Epithelial cell of esophagus (primary cell): ENCODE results near the gene KIR2DL3.
"Not testable (repeated sequence)": the region's sequence is repeated elsewhere in the genome, so short reads cannot be mapped to it uniquely, and the experiment has no call there.

ENCODE experiments used
- DNase-seq: peaks from one replicate; pipeline ENCODE4 v3.0.0; 2010; ENCODE audit warnings: low read depth
- H3K4me3 ChIP-seq: 2 replicates; pipeline ENCODE4 v1.5.1; 2011; ENCODE audit warnings: mild to moderate bottlenecking, low read length, control low read depth

KIR2DL3 gene

DNA sequence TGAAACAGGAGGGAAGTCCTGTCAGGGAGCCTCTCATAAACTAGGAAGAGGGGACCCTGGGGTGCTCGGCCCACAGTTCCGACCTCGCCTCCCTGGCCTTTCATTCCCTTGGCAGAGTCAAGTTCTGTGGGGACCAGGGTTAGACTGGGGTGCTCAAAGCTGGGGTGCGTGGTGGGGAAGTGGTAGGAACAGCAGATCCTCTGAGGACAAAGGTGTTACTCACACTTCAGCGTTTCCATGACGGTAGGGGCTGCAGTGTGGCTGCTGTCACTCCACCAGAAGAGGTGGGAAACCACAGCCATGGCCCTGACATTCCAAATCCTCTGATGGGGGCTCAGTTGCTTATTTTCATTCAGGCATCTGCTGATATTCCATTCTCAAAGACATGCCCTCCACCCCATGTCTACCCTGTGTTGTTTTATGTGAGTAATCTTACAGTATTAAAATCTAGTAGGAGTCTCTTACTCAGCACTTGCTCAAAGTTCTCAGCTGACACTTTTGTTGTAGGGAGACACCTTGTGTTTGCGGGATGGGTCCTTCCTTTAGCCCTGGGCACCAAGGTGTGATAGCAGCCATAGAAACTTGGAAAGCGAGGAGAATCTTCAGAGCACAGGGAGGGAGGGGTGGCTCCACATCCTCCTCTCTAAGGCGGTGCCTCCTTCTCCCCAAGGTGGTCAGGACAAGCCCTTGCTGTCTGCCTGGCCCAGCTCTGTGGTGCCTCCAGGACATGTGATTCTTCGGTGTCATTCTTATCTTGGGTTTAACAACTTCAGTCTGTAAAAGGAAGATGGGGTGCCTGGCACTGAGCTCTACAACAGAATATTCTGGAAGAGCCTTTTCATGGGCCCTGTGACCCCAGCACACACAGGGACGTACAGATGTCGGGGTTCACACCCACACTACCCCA lies 18.1 kb downstream of the KIR2DL3 start:
- DNase-seq, H3K4me3 ChIP-seq: not testable (repeated sequence)

DNA sequence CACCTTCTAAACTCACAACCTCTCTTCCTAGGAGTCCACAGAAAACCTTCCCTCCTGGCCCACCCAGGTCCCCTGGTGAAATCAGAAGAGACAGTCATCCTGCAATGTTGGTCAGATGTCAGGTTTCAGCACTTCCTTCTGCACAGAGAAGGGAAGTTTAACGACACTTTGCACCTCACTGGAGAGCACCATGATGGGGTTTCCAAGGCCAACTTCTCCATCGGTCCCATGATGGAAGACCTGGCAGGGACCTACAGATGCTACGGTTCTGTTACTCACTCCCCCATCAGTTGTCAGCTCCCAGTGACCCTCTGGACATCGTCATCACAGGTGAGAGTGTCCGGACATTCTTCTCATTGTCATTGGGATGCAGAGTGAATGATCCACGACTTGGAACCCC lies 20.3 kb downstream of the KIR2DL3 start:
- not testable (repeated sequence) for DNase-seq, H3K4me3 ChIP-seq

DNA sequence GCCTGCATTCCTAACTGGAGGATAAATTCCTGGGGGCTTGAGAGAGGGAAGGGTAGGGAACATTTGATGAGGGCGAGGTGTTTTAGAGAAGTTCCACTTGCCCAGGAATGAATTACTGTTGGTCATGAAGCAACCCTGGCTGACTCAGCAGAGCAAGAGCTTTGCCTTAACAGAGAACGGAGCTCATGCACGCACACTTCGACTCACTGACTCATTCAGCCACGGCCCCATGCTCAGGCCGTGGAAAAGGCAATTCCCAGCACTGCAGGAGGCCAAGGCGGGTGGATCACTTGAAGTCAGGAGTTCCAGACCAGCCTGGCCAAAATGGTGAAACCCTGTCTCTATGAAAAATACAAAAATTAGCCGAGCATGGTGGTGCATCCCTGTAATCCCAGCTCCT lies 25.9 kb downstream of the KIR2DL3 start:
- not testable (repeated sequence) for H3K4me3 ChIP-seq
- peak; percentile 0 for DNase-seq

DNA sequence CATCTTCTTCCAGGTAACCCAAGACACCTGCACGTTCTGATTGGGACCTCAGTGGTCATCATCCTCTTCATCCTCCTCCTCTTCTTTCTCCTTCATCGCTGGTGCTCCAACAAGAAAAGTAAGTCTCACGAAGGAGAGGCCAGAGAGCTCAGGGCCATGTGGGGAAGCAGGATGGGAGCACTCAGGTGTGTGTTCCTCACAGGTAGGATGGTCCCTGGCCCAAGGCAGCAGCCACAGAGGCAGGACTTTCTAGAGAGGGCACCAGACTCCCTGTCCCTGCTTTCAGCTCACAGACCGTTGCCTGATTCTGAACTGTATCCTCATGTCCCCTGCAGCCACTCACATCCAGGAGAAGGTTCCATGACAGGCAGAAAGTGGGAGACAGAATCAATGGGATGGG lies 28.2 kb downstream of the KIR2DL3 start:
- H3K4me3 ChIP-seq, result not testable (repeated sequence)

DNA sequence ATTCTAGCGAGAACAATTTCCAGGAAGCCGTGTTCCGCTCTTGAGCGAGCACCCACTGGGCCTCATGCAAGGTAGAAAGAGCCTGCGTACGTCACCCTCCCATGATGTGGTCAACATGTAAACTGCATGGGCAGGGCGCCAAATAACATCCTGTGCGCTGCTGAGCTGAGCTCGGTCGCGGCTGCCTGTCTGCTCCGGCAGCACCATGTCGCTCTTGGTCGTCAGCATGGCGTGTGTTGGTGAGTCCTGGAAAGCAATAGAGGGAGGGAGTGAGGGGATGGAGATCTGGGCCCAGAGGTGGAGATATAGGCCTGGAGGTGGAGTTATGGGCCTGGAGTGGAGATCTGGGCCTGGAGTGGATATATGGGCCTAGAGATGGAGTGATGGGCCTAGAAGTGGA lies 31.3 kb downstream of the KIR2DL3 start, which contains the start of gene KIR2DL1:
TSS of gene KIR2DL1 (plus strand) at position 148 of the 400 bp plus-strand sequence. CDS start at position 206, 58 bp downstream.
- not testable (repeated sequence) for DNase-seq, H3K4me3 ChIP-seq

More for the DNA sequence above, 28.2 kb downstream of the KIR2DL3 start:
- not testable (repeated sequence) for DNase-seq

DNA sequence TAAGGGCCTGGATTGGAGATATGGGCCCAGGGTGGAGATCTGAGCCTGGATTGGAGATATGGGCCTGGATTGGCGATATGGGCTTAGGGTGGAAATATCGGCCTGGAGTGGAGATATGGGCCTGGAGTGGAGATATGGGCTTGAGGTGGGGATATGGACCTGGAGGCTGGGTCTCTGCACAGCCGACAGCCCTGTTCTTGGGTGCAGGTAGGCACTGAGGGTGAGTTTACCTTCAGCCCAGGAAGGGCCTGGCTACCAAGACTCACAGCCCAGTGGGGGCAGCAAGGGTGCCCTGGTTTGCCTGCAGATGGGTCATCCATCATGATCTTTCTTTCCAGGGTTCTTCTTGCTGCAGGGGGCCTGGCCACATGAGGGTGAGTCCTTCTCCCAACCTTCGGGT lies 32.2 kb downstream of the KIR2DL3 start:
- not testable (repeated sequence) for DNase-seq

DNA sequence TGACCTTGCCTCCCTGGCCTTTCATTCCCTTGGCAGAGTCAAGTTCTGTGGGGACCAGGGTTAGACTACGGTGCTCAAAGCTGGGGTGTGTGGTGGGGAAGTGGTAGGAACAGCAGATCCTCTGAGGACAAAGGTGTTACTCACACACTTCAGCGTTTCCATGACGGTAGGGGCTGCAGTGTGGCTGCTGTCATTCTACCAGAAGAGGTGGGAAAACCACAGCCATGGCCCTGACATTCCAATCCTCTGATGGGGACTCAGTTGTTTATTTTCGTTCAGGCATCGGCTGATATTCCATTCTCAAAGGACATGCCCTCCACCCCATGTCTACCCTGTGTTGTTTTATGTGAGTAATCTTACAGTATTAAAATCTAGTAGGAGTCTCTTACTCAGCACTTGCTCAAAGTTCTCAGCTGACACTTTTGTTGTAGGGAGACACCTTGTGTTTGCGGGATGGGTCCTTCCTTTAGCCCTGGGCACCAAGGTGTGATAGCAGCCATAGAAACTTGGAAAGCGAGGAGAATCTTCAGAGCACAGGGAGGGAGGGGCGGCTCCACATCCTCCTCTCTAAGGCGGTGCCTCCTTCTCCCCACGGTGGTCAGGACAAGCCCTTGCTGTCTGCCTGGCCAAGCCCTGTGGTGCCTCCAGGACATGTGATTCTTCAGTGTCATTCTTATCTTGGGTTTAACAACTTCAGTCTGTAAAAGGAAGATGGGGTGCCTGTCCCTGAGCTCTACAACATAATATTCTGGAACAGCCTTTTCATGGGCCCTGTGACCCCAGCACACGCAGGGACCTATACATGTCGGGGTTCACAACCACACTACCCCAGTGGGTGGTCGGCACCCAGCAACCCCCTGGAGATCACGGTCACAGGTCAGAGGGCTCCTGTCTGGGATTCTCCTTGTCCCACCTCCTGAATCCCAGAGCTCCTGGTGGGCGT lies 33.0 kb downstream of the KIR2DL3 start:
- H3K4me3 ChIP-seq, DNase-seq: not testable (repeated sequence)

More for the DNA sequence above, 32.2 kb downstream of the KIR2DL3 start:
- not testable (repeated sequence) for H3K4me3 ChIP-seq

DNA sequence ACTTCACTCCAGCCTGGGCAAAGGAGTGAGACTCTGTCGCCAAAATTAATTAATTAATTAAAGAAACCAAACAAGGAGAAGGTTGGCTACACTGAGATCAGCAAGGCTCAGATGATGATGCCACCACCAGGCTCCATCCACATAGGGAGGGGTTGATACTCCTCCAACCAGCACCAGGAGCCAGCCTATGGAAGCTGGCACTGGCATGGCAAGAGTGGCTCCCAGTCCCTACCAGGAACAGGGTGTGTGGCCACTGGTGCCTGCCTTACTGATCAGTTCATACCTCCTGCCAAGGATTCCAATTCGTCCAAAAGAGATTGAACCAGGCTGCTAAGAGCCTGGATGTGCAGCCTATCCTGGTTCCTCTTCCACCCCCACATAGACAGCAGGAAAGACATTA lies 34.4 kb downstream of the KIR2DL3 start:
- not testable (repeated sequence) for H3K4me3 ChIP-seq

DNA sequence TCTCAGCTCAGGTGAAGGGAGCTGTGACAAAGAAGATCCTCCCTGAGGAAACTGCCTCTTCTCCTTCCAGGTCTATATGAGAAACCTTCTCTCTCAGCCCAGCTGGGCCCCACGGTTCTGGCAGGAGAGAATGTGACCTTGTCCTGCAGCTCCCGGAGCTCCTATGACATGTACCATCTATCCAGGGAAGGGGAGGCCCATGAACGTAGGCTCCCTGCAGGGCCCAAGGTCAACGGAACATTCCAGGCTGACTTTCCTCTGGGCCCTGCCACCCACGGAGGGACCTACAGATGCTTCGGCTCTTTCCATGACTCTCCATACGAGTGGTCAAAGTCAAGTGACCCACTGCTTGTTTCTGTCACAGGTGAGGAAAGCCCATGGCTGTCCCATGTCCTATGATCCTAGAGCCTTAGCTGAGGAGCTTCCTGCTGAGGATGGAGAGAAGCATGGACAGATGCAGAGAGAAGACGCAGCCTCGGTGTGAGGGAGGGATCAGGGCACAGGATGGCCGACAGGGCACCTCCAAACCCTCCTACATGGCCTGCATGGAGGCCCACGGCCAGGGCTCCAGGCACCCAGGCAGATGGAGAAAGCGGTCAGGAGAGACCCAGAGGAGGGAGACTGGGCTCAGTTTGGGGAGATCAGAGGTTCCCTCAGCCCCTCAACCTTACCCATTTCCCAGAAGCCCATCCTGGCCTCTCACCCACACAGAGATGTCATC lies 36.9 kb downstream of the KIR2DL3 start:
- H3K4me3 ChIP-seq, DNase-seq: not testable (repeated sequence)

More for the DNA sequence above, 34.4 kb downstream of the KIR2DL3 start:
- DNase-seq, result not testable (repeated sequence)

DNA sequence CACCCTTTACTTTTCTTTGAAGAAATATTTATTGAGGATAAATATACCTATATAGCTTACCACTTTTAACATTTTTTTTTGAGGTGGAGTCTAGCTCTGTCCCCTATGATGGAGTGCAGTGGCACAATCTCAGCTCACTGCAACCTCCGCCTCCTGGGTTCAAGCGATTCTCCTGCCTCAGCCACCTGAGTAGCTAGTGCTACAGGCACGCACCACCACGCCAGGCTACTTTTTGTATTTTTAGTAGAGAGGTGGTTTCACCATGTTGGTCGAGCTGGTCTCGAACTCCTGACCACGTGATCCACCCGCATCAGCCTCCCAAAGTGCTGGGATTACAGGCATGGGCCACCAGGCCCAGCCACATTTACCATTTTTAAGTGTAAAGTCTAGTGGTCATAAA lies 37.5 kb downstream of the KIR2DL3 start:
- not testable (repeated sequence) for DNase-seq, H3K4me3 ChIP-seq

DNA sequence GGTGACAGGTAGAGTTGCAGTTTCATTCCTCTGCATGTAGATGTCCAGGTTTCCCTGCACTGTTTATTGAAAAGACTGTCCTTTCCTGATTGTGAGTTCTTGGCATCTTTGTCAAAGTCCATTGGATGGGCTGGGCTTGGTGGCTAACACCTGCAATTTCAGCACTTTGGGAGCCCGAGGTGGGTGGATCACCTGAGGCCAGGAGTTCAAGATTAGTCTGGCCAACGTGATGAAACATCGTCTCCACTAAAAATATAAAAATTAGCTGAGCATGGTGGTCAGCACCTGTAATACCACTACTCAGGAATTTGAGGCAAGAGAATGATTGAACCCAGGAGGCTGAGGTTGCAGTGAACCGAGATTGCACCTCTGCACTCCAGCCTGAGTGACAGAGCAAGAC lies 39.5 kb downstream of the KIR2DL3 start:
- H3K4me3 ChIP-seq, DNase-seq: not testable (repeated sequence)

DNA sequence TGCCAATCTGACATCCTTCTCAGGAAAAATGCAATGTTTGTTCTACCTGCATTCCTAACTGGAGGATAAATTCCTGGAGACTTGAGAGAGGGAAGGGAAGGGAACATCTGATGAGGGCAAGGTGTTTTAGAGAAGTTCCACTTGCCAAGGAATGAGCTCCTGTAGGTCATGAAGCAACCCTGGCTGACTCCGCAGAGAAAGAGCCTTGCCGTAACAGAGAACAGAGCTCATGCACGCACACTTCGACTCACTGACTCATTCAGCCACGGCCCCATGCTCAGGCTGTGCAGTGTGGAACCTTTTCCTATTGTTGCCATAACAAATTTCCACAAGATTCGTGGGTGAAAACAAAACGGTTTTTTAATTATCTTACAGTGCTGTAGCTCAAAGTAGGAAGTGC lies 40.6 kb downstream of the KIR2DL3 start:
- not testable (repeated sequence) for DNase-seq

DNA sequence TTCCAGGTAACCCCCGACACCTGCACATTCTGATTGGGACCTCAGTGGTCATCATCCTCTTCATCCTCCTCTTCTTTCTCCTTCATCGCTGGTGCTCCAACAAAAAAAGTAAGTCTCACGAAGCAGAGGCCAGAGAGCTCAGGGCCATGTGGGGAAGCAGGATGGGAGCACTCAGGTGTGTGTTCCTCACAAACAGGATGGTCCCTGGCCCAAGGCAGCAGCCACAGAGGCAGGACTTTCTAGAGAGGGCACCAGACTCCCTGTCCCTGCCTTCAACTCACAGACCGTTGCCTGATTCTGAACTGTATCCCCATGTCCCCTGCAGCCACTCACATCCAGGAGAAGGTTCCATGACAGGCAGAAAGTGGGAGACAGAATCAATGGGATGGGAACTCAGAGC lies 44.6 kb downstream of the KIR2DL3 start:
- not testable (repeated sequence) for H3K4me3 ChIP-seq, DNase-seq

More for the DNA sequence above, 40.6 kb downstream of the KIR2DL3 start:
- H3K4me3 ChIP-seq, result not testable (repeated sequence)

DNA sequence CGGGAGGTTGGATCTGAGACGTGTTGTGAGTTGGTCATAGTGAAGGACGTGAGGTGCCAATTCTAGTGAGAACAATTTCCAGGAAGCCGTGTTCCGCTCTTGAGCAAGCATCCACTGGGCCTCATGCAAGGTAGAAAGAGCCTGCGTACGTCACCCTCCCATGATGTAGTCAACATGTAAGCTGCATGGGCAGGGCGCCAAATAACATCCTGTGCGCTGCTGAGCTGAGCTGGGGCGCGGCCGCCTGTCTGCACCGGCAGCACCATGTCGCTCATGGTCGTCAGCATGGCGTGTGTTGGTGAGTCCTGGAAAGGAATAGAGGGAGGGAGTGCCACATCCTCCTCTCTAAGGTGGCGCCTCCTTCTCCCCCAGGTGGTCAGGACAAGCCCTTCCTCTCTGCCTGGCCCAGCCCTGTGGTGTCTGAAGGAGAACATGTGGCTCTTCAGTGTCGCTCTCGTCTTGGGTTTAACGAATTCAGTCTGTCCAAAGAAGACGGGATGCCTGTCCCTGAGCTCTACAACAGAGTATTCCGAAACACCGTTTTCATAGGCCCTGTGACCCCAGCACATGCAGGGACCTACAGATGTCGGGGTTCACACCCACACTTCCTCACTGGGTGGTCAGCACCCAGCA lies 47.9 kb downstream of the KIR2DL3 start:
- not testable (repeated sequence) for H3K4me3 ChIP-seq, DNase-seq

DNA sequence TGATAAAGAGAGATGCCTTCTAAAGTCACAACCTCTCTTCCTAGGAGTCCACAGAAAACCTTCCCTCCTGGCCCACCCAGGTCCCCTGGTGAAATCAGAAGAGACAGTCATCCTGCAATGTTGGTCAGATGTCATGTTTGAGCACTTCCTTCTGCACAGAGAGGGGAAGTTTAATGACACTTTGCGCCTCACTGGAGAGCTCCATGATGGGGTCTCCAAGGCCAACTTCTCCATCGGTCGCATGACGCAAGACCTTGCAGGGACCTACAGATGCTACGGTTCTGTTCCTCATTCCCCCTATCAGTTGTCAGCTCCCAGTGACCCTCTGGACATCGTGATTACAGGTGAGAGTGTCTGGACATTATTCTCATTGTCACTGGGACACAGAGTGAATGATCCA lies 49.8 kb downstream of the KIR2DL3 start:
- H3K4me3 ChIP-seq, DNase-seq: not testable (repeated sequence)
